ENCODE data around the gene PRKCE. TPM values are rescaled to one million over a fixed set of nuclear protein-coding genes. Genes with fewer than 3 reads are reported as not detected.

The PRKCE gene
- polyA plus RNA-seq, 3 donors = 1.3 to 7.7 (median 2.3) TPM

DNA sequence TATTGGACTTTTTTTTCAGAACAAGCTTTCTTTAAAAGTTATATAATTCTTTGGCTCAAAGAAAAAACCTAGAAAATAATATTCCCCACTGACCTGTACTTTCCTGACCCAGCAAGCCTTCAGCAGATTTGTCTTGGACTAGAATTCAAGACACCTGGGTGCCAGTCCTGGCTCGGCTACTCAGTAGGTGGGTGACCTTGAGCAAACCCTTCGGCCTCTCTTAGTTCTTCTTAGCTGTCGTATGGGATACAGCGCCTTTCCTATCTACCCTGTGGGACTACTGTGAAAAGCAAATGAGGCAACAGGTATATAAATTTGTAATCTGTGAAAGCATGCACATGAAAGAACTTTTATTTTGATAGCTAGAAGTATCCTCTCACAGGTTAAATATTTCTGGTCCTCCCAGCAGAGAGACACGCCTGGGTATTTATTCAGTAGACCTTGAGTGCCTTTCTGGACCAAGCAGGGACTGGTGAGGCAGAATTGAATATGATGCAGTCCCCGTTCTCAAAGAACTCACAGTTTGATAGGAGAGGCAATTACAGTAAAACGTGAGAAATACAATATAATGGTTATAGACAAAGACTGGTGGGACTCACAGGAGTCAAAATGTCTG is 576.3 kb downstream of the PRKCE start:
- no peaks in the 10 kb centered on the region for H4K20me1 ChIP-seq (ENCODE audit: insufficient read depth, low read length)
- Mint-ChIP-seq H3K4me1 (peaks cover 40% of the 10 kb centered on the region), H3K4me3 (peak overlapping the region in 1 of 2 donors; percentile 17), H3K9me3 (peaks cover 0 to 2% (median 1%) of the 10 kb centered on the region in 7 donors), H3K27me3 (ENCODE audit: low read depth in 3 of 3) (peaks cover 18 to 42% (median 31%) of the 10 kb centered on the region in 3 donors), H3K27ac (no peak overlapping the region), H3K36me3 (no peaks in the 10 kb centered on the region)
- no peak overlapping the region for H3K4me2 ChIP-seq (replicated peaks; ENCODE audit: extremely low read depth, low read length, poor library complexity, severe bottlenecking)
- H3K27ac ChIP-seq (ENCODE audit: low read depth in 1 of 2, low read length in 2 of 2) = no peak overlapping the region
- H3K36me3 ChIP-seq (replicated peaks in 1 of 2; ENCODE audit: control insufficient read depth in 1 of 2, insufficient read depth in 2 of 2, low read length in 2 of 2) = no peaks in the 10 kb centered on the region
- H3K9ac ChIP-seq (ENCODE audit: insufficient read depth, low read length, poor library complexity, severe bottlenecking) = no peak overlapping the region
- TF ChIP-seq, protein P1, sequence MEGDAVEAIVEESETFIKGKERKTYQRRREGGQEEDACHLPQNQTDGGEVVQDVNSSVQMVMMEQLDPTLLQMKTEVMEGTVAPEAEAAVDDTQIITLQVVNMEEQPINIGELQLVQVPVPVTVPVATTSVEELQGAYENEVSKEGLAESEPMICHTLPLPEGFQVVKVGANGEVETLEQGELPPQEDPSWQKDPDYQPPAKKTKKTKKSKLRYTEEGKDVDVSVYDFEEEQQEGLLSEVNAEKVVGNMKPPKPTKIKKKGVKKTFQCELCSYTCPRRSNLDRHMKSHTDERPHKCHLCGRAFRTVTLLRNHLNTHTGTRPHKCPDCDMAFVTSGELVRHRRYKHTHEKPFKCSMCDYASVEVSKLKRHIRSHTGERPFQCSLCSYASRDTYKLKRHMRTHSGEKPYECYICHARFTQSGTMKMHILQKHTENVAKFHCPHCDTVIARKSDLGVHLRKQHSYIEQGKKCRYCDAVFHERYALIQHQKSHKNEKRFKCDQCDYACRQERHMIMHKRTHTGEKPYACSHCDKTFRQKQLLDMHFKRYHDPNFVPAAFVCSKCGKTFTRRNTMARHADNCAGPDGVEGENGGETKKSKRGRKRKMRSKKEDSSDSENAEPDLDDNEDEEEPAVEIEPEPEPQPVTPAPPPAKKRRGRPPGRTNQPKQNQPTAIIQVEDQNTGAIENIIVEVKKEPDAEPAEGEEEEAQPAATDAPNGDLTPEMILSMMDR (IDR thresholded peaks at IDR 0.05) = no peak
- H3K27me3 ChIP-seq (ENCODE audit: control insufficient read depth in 2 of 2, insufficient read depth in 2 of 2, low read length in 2 of 2) = peaks cover 3 to 14% of the 10 kb centered on the region in 2 donors
- intact Hi-C loops (cut with micrococcal nuclease) = loop anchor here in 1 of 2 donors (5.0 kb wide), 1 partner anchor 70 kb away; the partner anchor contains the start of gene EPAS1
- no peaks in the 10 kb centered on the region for H3K9me3 ChIP-seq (replicated peaks in 1 of 2; ENCODE audit: control insufficient read depth in 1 of 2, insufficient read depth in 1 of 2, low read length in 2 of 2)
- no peak overlapping the region for H3K4me3 ChIP-seq (replicated peaks in 1 of 3; ENCODE audit: low read depth in 2 of 3, low read length in 3 of 3)
- H3K4me1 ChIP-seq (ENCODE audit: control insufficient read depth in 1 of 2, insufficient read depth in 2 of 2, low read length in 2 of 2) = peaks cover 26 to 42% of the 10 kb centered on the region in 2 donors
- WGBS (ENCODE audit: insufficient coverage) = 93% methylated on average over 4 of the region's 7 CpGs
- no peak overlapping the region for H2AFZ ChIP-seq (ENCODE audit: insufficient read depth, low read depth, low read length, poor library complexity, severe bottlenecking)
- DNase-seq = no peak
- no peaks in the 10 kb centered on the region for H3K79me2 ChIP-seq (ENCODE audit: insufficient read depth, low read length)

DNA sequence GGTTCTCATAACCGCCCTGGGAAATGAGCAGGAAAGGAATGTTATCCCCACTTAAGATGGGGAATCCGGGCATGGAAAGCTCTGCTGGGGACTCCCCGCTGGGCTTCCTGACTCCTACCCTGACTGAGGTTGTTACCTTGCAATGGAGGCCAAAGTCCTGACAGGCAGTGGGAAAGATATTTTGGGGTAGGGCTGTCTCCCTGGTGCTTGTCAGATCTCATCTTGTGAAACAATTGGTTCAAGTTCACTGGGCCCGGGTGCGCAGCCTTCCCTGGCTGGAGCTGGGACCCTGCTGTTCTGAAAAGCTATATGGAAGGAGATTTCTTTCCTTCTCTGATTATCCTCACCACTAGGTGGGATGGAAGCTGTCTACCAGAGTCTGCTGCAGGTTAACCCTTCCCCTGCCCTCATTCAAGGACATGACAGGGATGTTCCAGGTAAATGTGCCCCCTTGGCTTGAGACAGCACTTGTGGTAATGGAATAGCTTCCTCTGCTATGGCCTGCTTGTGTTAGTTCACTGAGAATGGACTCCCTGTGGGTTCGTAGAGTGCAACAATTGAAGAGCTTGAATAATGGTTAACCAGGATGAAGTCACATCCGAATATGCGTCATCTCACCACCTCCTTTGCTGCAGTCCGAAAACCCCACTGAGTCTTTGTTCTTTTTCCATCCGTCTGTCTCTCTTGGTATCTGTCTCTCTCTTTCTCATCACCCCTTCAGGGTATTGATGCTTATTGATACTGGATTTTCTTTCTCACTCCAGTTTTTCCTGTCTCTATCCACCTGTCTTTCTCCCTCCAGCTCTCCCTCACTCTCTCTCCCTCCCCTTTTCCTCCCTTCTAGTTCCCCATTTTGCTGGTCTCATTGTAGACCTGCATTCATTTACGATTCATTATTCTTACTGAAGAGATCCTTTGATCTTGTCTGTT is 577.9 kb downstream of the PRKCE start:
- H3K27me3 Mint-ChIP-seq (ENCODE audit: low read depth in 3 of 3) = peaks cover 18 to 36% (median 26%) of the 10 kb centered on the region in 3 donors
- Histone ChIP-seq H3K4me1 (ENCODE audit: control insufficient read depth in 1 of 2, insufficient read depth in 2 of 2, low read length in 2 of 2) (peaks cover 20 to 27% of the 10 kb centered on the region in 2 donors), H3K36me3 (replicated peaks in 1 of 2; ENCODE audit: control insufficient read depth in 1 of 2, insufficient read depth in 2 of 2, low read length in 2 of 2) (no peaks in the 10 kb centered on the region), H3K79me2 (ENCODE audit: insufficient read depth, low read length) (no peaks in the 10 kb centered on the region), H3K27ac (ENCODE audit: low read depth in 1 of 2, low read length in 2 of 2) (no peak overlapping the region), H3K4me2 (replicated peaks; ENCODE audit: extremely low read depth, low read length, poor library complexity, severe bottlenecking) (no peak overlapping the region), H4K20me1 (ENCODE audit: insufficient read depth, low read length) (no peaks in the 10 kb centered on the region), H3K4me3 (replicated peaks in 1 of 3; ENCODE audit: low read depth in 2 of 3, low read length in 3 of 3) (no peak overlapping the region), H3K9ac (ENCODE audit: insufficient read depth, low read length, poor library complexity, severe bottlenecking) (no peak overlapping the region), H2AFZ (ENCODE audit: insufficient read depth, low read depth, low read length, poor library complexity, severe bottlenecking) (no peak overlapping the region), H3K9me3 (replicated peaks in 1 of 2; ENCODE audit: control insufficient read depth in 1 of 2, insufficient read depth in 1 of 2, low read length in 2 of 2) (no peaks in the 10 kb centered on the region), H3K27me3 (ENCODE audit: control insufficient read depth in 2 of 2, insufficient read depth in 2 of 2, low read length in 2 of 2) (peaks cover 3 to 14% of the 10 kb centered on the region in 2 donors)
- no peak overlapping the region for H3K4me3 Mint-ChIP-seq
- peaks cover 24% of the 10 kb centered on the region for H3K4me1 Mint-ChIP-seq
- peak in 2 of 3 donors; percentile 6 to 23 for DNase-seq
- H3K9me3 Mint-ChIP-seq = peaks cover 0 to 2% (median 0%) of the 10 kb centered on the region in 7 donors
- WGBS (ENCODE audit: insufficient coverage) = 67% methylated on average over 4 of the region's 11 CpGs
- H3K36me3 Mint-ChIP-seq = no peaks in the 10 kb centered on the region
- intact Hi-C loops (cut with micrococcal nuclease) = loop anchor here in 1 of 2 donors (5.0 to 10.0 kb wide), 2 partner anchors 68 to 135 kb away; partner anchors contain the start of gene EPAS1
- TF ChIP-seq, protein P1 (IDR thresholded peaks at IDR 0.05) = no peak
- H3K27ac Mint-ChIP-seq = peak overlapping the region in 3 of 7 donors; percentile 3 to 33 (median 31)
